ENCODE data around the gene TRIM7.
"Not testable (repeated sequence)": the region's sequence is repeated elsewhere in the genome, so short reads cannot be mapped to it uniquely, and the experiment has no call there.

The TRIM7 gene

DNA sequence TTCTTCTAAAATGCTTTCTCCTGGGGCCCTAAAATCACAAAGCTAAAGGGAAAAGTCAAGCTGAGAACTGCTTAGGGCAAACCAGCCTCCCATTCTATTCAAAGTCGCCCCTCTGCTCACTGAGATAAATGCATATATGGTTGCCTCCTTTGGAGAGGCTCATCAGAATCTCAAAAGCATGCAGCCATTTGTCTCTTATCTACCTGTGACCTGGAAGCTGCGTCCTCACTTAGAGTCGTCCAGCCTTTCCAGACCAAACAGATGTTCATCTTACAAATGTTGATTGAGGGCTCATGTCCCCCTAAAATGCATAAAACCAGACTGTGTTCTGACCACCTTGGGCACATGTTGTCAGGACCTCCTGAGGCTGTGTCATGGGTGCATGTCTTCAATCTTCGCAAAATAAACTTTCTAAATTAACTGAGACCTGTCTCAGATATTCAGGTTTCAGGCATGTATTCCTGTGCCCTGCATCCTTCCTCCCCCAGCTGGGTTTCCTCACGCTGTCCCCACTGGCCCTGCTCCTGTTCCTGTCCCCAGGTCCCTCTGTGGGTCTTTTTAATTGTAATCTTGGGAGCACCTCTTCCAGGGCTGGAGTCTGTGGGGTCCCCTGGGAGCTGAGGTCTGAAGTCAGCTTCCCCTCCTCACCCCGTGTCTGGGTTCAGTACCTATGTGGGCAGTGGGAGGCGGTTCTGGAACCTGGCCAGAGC is 57.9 kb downstream of the TRIM7 start, which contains the start of gene OR2V2:
TSS of gene OR2V2 (plus strand) at position 660 of the 710 bp plus-strand sequence. CDS start 7,357 bp downstream, outside the sequence.
- not testable (repeated sequence) for DNase-seq

DNA sequence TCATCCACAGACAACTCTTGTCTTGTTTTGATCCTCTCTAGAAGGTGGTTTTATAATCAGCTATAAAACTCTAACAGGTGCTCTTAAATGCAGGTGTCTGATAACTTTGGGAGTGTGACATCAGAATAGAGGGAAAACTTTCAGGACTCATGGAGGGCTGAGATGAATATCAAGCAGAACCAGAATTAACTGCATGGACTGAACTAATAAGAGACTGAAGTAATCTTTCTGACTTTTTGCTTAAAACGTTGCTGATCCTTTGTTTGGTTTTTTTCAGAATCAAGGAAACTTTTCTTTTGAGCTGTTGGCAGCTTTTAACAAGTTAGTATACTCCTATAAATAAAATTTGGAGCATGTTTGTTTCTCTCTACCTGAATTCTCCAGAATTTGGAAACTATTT is 59.9 kb downstream of the TRIM7 start:
- no peak for DNase-seq
